HPDE6-E6E7 (cell line): ENCODE data around the gene SERPINC1.
"Not testable (repeated sequence)": the region's sequence is repeated elsewhere in the genome, so short reads cannot be mapped to it uniquely, and the experiment has no call there.

Experiments
- DNase-seq: peaks from one replicate; pipeline ENCODE4 v3.0.0; 2011; ENCODE audit warnings: missing footprints; ENCODE audit errors: extremely low spot score

The SERPINC1 gene

GRCh38 chr1:173917149-173917548, at the start of gene SERPINC1:
TSS of gene SERPINC1 (minus strand) at chr1:173917327. CDS start at chr1:173917259, 68 bp downstream.
- DNase-seq: no peak

GRCh38 chr1:173965896-173966295, 48.8 kb upstream of the SERPINC1 start:
- DNase-seq: not testable (repeated sequence)

GRCh38 chr1:173963477-173963876, 46.4 kb upstream of the SERPINC1 start:
- DNase-seq: no peak

- DNase-seq: no peak
Observed at GRCh38 chr1:173960625-173961024, 43.5 kb upstream of the SERPINC1 start.

GRCh38 chr1:173954179-173954578, 37.1 kb upstream of the SERPINC1 start:
- DNase-seq: no peak

- DNase-seq: no peak
Observed at GRCh38 chr1:173948594-173948993, 31.5 kb upstream of the SERPINC1 start.

- peak; percentile 50 for DNase-seq
Observed at GRCh38 chr1:173946380-173946921, 29.3 kb upstream of the SERPINC1 start.

- no peak for DNase-seq
Observed at GRCh38 chr1:173937062-173937461, 19.9 kb upstream of the SERPINC1 start.

- DNase-seq: no peak
Observed at GRCh38 chr1:173934440-173934839, 17.3 kb upstream of the SERPINC1 start.

GRCh38 chr1:173930541-173930940, 13.4 kb upstream of the SERPINC1 start:
- not testable (repeated sequence) for DNase-seq

- no peak for DNase-seq
Observed at GRCh38 chr1:173925306-173926242, 8.4 kb upstream of the SERPINC1 start.

- DNase-seq: no peak
Observed at GRCh38 chr1:173920861-173921260, 3.7 kb upstream of the SERPINC1 start.

GRCh38 chr1:173917635-173918493, 737 bp upstream of the SERPINC1 start:
- DNase-seq: no peak

GRCh38 chr1:173916667-173917066, 460 bp downstream of the SERPINC1 start:
- no peak for DNase-seq

GRCh38 chr1:173915596-173915995, 1.5 kb downstream of the SERPINC1 start:
- DNase-seq: no peak

- DNase-seq: peak; percentile 20
Observed at GRCh38 chr1:173914366-173914871, 2.7 kb downstream of the SERPINC1 start.

- DNase-seq: no peak
Observed at GRCh38 chr1:173913111-173913510, 4.0 kb downstream of the SERPINC1 start.

- no peak for DNase-seq
Observed at GRCh38 chr1:173903827-173904531, 13.1 kb downstream of the SERPINC1 start.

- no peak for DNase-seq
Observed at GRCh38 chr1:173900992-173901391, 16.1 kb downstream of the SERPINC1 start.

- DNase-seq: no peak
Observed at GRCh38 chr1:173900427-173900826, 16.7 kb downstream of the SERPINC1 start.

- no peak for DNase-seq
Observed at GRCh38 chr1:173894189-173894588, 22.9 kb downstream of the SERPINC1 start.
